Ishikawa (cell line): ENCODE data around the gene BMP7.

Experiments used
- CEBPB ChIP-seq: IDR thresholded peaks from 2 replicates; pipeline ENCODE4 v1.6.1; 2012
- CREB1 ChIP-seq: IDR thresholded peaks from 2 replicates; pipeline ENCODE4 v1.6.1; 2012; ENCODE audit warnings: low read depth
- EGR1 ChIP-seq: IDR thresholded peaks from 2 replicates; pipeline ENCODE4 v1.6.1; 2012
- EP300 ChIP-seq: IDR thresholded peaks from 2 replicates; pipeline ENCODE4 v1.6.1; 2012; ENCODE audit warnings: borderline replicate concordance
- FOXM1 ChIP-seq: IDR thresholded peaks from 2 replicates; pipeline ENCODE4 v1.6.1; 2012; ENCODE audit warnings: low read depth, borderline replicate concordance
- NFIC ChIP-seq: IDR thresholded peaks from 2 replicates; pipeline ENCODE4 v1.6.1; 2012
- RAD21 ChIP-seq: IDR thresholded peaks from 2 replicates; pipeline ENCODE4 v1.6.1; 2012; ENCODE audit warnings: low read depth
- TAF1 ChIP-seq: IDR thresholded peaks from 2 replicates; pipeline ENCODE4 v1.6.1; 2012; ENCODE audit warnings: low read depth, mild to moderate bottlenecking
- TCF12 ChIP-seq: IDR thresholded peaks from 2 replicates; pipeline ENCODE4 v1.6.1; 2012; ENCODE audit warnings: low read depth
- TEAD4 ChIP-seq: IDR thresholded peaks from 2 replicates; pipeline ENCODE4 v1.6.1; 2012
- YY1 ChIP-seq: IDR thresholded peaks from 2 replicates; pipeline ENCODE4 v1.6.1; 2012; ENCODE audit warnings: low read depth
- TF ChIP-seq, protein P1 (sequence below): IDR thresholded peaks from 2 replicates; pipeline ENCODE4 v1.6.1; 2012
- TF ChIP-seq, protein P2 (sequence below): IDR thresholded peaks from 2 replicates; pipeline ENCODE4 v1.6.1; 2012; ENCODE audit warnings: low read depth, mild to moderate bottlenecking
- TF ChIP-seq, protein P3 (sequence below): IDR thresholded peaks from 2 replicates; pipeline ENCODE4 v1.6.1; 2012

DNA sequence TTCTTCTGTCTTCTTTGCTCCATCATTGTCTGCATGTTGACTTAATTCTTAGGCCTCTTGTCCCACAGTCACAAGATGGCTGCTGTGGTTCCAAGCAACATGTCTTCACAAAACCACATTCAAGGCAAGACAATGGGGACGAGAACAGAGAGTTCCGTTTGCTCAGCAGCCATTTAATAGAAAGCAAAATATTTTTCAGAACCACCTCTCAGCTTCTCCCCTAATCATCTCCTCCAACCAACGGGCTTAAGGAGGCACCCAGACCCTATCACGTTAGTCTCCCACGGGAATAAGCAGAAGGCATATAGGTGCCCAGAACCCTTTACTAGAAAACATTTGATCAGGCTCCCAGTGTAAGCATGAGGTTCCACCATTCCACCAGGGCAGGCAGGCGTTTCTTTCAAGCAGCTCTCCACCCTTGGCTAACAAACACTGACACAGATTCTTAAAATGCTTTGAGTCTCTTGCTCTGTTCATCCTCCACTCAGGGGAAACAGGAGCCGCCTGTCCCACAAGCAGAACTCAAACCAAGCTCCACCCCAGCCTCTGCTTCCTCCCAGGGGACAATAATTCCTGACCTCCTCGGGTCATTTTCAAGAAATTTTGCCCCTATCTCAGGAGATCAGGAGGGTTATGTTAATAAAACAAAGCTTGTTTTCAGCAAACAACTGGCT lies 19.0 kb downstream of the BMP7 start:
- TF ChIP-seq CREB1, result no peak
- no peak for TF ChIP-seq EP300
- no peak for TF ChIP-seq CEBPB
- no peak for TF ChIP-seq RAD21
- no peak for TF ChIP-seq YY1
- TF ChIP-seq, protein P1, sequence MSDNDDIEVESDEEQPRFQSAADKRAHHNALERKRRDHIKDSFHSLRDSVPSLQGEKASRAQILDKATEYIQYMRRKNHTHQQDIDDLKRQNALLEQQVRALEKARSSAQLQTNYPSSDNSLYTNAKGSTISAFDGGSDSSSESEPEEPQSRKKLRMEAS, result no peak
- TF ChIP-seq, protein P2, sequence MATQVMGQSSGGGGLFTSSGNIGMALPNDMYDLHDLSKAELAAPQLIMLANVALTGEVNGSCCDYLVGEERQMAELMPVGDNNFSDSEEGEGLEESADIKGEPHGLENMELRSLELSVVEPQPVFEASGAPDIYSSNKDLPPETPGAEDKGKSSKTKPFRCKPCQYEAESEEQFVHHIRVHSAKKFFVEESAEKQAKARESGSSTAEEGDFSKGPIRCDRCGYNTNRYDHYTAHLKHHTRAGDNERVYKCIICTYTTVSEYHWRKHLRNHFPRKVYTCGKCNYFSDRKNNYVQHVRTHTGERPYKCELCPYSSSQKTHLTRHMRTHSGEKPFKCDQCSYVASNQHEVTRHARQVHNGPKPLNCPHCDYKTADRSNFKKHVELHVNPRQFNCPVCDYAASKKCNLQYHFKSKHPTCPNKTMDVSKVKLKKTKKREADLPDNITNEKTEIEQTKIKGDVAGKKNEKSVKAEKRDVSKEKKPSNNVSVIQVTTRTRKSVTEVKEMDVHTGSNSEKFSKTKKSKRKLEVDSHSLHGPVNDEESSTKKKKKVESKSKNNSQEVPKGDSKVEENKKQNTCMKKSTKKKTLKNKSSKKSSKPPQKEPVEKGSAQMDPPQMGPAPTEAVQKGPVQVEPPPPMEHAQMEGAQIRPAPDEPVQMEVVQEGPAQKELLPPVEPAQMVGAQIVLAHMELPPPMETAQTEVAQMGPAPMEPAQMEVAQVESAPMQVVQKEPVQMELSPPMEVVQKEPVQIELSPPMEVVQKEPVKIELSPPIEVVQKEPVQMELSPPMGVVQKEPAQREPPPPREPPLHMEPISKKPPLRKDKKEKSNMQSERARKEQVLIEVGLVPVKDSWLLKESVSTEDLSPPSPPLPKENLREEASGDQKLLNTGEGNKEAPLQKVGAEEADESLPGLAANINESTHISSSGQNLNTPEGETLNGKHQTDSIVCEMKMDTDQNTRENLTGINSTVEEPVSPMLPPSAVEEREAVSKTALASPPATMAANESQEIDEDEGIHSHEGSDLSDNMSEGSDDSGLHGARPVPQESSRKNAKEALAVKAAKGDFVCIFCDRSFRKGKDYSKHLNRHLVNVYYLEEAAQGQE, result no peak
- no peak for TF ChIP-seq TAF1
- TF ChIP-seq EGR1, result no peak
- TF ChIP-seq FOXM1, result no peak
- TF ChIP-seq, protein P3, sequence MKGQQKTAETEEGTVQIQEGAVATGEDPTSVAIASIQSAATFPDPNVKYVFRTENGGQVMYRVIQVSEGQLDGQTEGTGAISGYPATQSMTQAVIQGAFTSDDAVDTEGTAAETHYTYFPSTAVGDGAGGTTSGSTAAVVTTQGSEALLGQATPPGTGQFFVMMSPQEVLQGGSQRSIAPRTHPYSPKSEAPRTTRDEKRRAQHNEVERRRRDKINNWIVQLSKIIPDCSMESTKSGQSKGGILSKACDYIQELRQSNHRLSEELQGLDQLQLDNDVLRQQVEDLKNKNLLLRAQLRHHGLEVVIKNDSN, result no peak
- no peak for TF ChIP-seq TEAD4
- no peak for TF ChIP-seq NFIC
- no peak for TF ChIP-seq TCF12
